B cell (primary cell): ENCODE results near the gene PRDX2. TPM values are rescaled to one million over a fixed set of nuclear protein-coding genes. Genes with fewer than 3 reads are reported as not detected.

Experiments
- ATAC-seq: fragments of 200-7000 bp; cut with Tn5 transposase; one replicate; pipeline ENCODE4 v1.10.0; 2021; ENCODE audit warnings: low read depth, mild to moderate bottlenecking, moderate number of reproducible peaks, moderate library complexity
- CTCF ChIA-PET: fragments of 350-600 bp; sonication (Branson Sonifier 250); formaldehyde crosslinking; loops from one replicate; lab custom pipeline; 2021; ENCODE audit warnings: antibody characterized with exemption, inconsistent platforms; lab: Charles Lee
- POLR2A ChIA-PET: fragments of 350-600 bp; sonication (Branson Sonifier 250); formaldehyde crosslinking; loops from one replicate; lab custom pipeline; 2021; ENCODE audit warnings: antibody characterized with exemption; lab: Charles Lee
- DNase-seq: peaks from one replicate; pipeline ENCODE4 v3.0.0; 2013
- H2AFZ ChIP-seq: 2 replicates; pipeline ENCODE4 v1.6.1; 2012; ENCODE audit warnings: mild to moderate bottlenecking, low read depth, low read length; ENCODE audit not compliant: insufficient read depth, poor library complexity, severe bottlenecking
- H3K27ac ChIP-seq, 2 donors: 1 replicate in 1 of 2; 2 replicates in 1 of 2; pipeline ENCODE4 v1.5.1; 2012 to 2013; ENCODE audit warnings: low read length in 2 of 2, mild to moderate bottlenecking in 2 of 2, moderate library complexity in 1 of 2
- H3K27me3 ChIP-seq, 4 experiments: fragments of 200-600 bp in 1 of 4; sonication (generic) in 1 of 4; replicated peaks in 1 of 4; 1 replicate in 2 of 4; 2 replicates in 2 of 4; pipeline versions ENCODE4 v1.6.1 to v1.7.0; 2013 to 2016; ENCODE audit warnings: low read length in 3 of 4, mild to moderate bottlenecking in 2 of 4, mixed read lengths in 1 of 4, moderate library complexity in 1 of 4; ENCODE audit not compliant: insufficient read depth in 4 of 4, control insufficient read depth in 3 of 4; ENCODE audit errors: control extremely low read depth in 1 of 4
- H3K36me3 ChIP-seq, 2 experiments: replicated peaks in 1 of 2; 1 replicate in 1 of 2; 2 replicates in 1 of 2; pipeline versions ENCODE4 v1.6.1 to v1.7.1; 2013; ENCODE audit warnings: low read length in 1 of 2; ENCODE audit not compliant: insufficient read depth in 2 of 2, control insufficient read depth in 1 of 2; ENCODE audit errors: control extremely low read depth in 1 of 2, extremely low read depth in 1 of 2
- H3K4me1 ChIP-seq, 2 donors: fragments of 200-600 bp in 1 of 2; sonication (generic) in 1 of 2; 1 replicate in 1 of 2; 2 replicates in 1 of 2; pipeline versions ENCODE4 v1.5.1 to v1.6.1; 2013 to 2017; ENCODE audit warnings: low read length in 2 of 2; ENCODE audit not compliant: control insufficient read depth in 2 of 2, insufficient read depth in 2 of 2
- H3K4me2 ChIP-seq: replicated peaks from 2 replicates; pipeline ENCODE3; 2012; ENCODE audit warnings: mild to moderate bottlenecking, low read depth, low read length; ENCODE audit not compliant: poor library complexity, severe bottlenecking
- H3K4me3 ChIP-seq, 5 experiments: fragments of 200-600 bp in 1 of 5; sonication (generic) in 1 of 5; 1 replicate in 3 of 5; 2 replicates in 2 of 5; pipeline versions ENCODE4 v1.5.1 to v1.7.0; 2011 to 2016; ENCODE audit warnings: low read length in 4 of 5, mild to moderate bottlenecking in 4 of 5, low read depth in 2 of 5, control low read depth in 1 of 5, moderate library complexity in 1 of 5; ENCODE audit not compliant: insufficient read depth in 1 of 5; ENCODE audit errors: control extremely low read depth in 1 of 5, extremely low read depth in 1 of 5
- H3K79me2 ChIP-seq: fragments of 200-600 bp; sonication (generic); one replicate; pipeline ENCODE4 v1.6.0; 2016; ENCODE audit warnings: low read length; ENCODE audit not compliant: control insufficient read depth, insufficient read depth
- H3K9ac ChIP-seq: fragments of 200-600 bp; sonication (generic); 2 replicates; pipeline ENCODE4 v1.6.1; 2017; ENCODE audit warnings: mild to moderate bottlenecking, low read length, moderate library complexity
- H3K9me3 ChIP-seq, 3 donors: one replicate each; pipeline versions ENCODE4 v1.6.1 to v1.7.1; 2013; ENCODE audit warnings: low read length in 2 of 3; ENCODE audit not compliant: control insufficient read depth in 2 of 3, insufficient read depth in 1 of 3; ENCODE audit errors: control extremely low read depth in 1 of 3
- H4K20me1 ChIP-seq: 2 replicates; pipeline ENCODE4 v1.6.0; 2012; ENCODE audit warnings: mild to moderate bottlenecking, low read length; ENCODE audit not compliant: insufficient read depth, control insufficient read depth, poor library complexity, severe bottlenecking
- H3K27ac Mint-ChIP-seq: one replicate; pipeline ENCODE4 v1.8.0; 2021; ENCODE audit warnings: mixed read lengths
- H3K27me3 Mint-ChIP-seq: one replicate; pipeline ENCODE4 v1.8.0; 2021; ENCODE audit warnings: mixed read lengths
- H3K4me1 Mint-ChIP-seq: one replicate; pipeline ENCODE4 v1.8.0; 2021; ENCODE audit warnings: mixed read lengths
- H3K4me3 Mint-ChIP-seq: one replicate; pipeline ENCODE4 v1.8.0; 2021; ENCODE audit warnings: mixed read lengths
- H3K9me3 Mint-ChIP-seq: one replicate; pipeline ENCODE4 v1.8.0; 2022; ENCODE audit warnings: mixed read lengths; ENCODE audit not compliant: insufficient read depth
- CTCF ChIP-seq: fragments of 200-600 bp; IDR thresholded peaks from one replicate; pipeline ENCODE4 v1.8.0; 2022; ENCODE audit warnings: antibody characterized with exemption, mild to moderate bottlenecking
- EZH2 ChIP-seq: IDR thresholded peaks from 2 replicates; pipeline ENCODE4 v1.6.1; 2012; ENCODE audit warnings: borderline replicate concordance, low read depth, mild to moderate bottlenecking, moderate library complexity, low read length; ENCODE audit not compliant: insufficient read depth, poor library complexity, severe bottlenecking
- WGBS: methylation state at CpG from one replicate; pipeline ENCODE4 v1.1.5; 2013; ENCODE audit warnings: missing lambda C conversion rate; ENCODE audit not compliant: insufficient coverage; 5-methylcytosine and 5-hydroxymethylcytosine counted together
- intact Hi-C: fragments of 100-400 bp; cut with micrococcal nuclease; formaldehyde crosslinking; loops from one replicate; pipeline ENCODE4 v1.10.0; 2022
- polyA plus RNA-seq: library from polyadenylated mRNA; depleted of rRNA; stranded (reverse); fragments of >200 nt; gene quantifications from 2 replicates; pipeline ENCODE4 v1.2.3, GENCODE V29; 2012
- total RNA-seq, 2 donors: library from RNA; stranded (reverse); fragments of 120-200 nt in 1 of 2; gene quantifications; 1 replicate in 1 of 2; 2 replicates in 1 of 2; pipeline versions ENCODE4 v1.2.3 to v1.2.4, GENCODE V29; 2013 to 2022

PRDX2 gene
- total and polyA plus RNA-seq, 2 donors (not counting 1 experiment from before 2014, with no cell fraction given): 45.5 to 66.1 TPM

DNA sequence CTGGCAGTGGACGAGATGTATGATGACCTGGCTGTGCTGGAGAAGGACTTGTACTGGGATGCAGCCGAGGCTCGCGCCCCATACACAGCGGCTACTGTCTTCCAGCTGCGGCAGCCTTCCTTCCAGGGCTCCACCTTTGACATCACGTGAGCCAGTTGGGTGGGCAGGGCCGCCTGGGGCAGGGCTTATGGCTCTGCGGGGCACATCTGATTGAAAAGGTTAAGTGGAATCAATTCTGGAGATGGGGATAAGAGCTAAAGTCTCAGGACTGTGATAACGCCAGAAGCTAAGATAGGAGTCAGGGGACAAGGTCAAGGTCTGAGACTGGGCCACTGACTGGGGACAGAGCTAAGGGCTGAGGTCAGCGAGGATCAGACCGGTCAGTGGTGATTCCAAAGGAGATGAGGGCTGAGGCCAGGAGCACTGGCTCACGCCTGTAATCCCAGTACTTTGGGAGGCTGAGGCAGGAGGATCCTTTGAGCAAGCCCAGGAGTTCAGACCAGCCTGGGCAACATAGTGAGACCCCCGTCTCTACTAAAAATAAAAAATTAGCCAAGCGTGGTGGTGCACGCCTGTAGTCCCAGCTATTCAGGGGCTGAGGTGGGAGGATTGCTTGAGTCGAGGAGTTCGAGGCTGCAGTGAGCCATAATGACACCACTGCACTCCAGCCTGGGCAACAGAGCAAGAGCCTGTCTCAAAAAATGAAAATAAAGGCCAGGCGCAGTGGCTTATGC is 45.3 kb downstream of the PRDX2 start:
- H3K4me1 Mint-ChIP-seq: peaks cover 11% of the 10 kb centered on the region
- ChIA-PET CTCF (interaction anchor here (0.6 to 21.3 kb wide), 10 partner anchors 10 to 195 kb away, joined by 3 to 353 read pairs (median 6); partner anchors contain the start of genes FBXW9 and GET3), POLR2A (no interaction called here)
- H2AFZ ChIP-seq: no peak overlapping the region
- no peaks in the 10 kb centered on the region for H3K79me2 ChIP-seq
- DNase-seq: no peak
- WGBS: 96% methylated on average over 18 of the region's 19 CpGs
- H4K20me1 ChIP-seq: no peaks in the 10 kb centered on the region
- H3K9me3 Mint-ChIP-seq: no peaks in the 10 kb centered on the region
- H3K4me3 Mint-ChIP-seq: no peak overlapping the region
- H3K27ac ChIP-seq: no peak overlapping the region
- H3K27ac Mint-ChIP-seq: no peak overlapping the region
- no peaks in the 10 kb centered on the region for H3K36me3 ChIP-seq
- H3K9ac ChIP-seq: no peak overlapping the region
- H3K4me1 ChIP-seq: peaks cover 7 to 8% of the 10 kb centered on the region in 2 donors
- H3K9me3 ChIP-seq: no peaks in the 10 kb centered on the region
- intact Hi-C loops: no loop called here
- H3K4me3 ChIP-seq: no peak overlapping the region
- no peak overlapping the region for H3K4me2 ChIP-seq
- TF ChIP-seq EZH2: no peak
- no peak for TF ChIP-seq CTCF
- peaks cover 0 to 32% (median 5%) of the 10 kb centered on the region in 4 experiments for H3K27me3 ChIP-seq
- no peak for ATAC-seq
- peaks cover 26% of the 10 kb centered on the region for H3K27me3 Mint-ChIP-seq
